ENCODE results near the gene SYNJ2. TPM values are rescaled to one million over a fixed set of nuclear protein-coding genes. Genes with fewer than 3 reads are reported as not detected.

SYNJ2 gene
- total RNA-seq, 1 experiment from 2014 or later = 45.0 TPM

DNA sequence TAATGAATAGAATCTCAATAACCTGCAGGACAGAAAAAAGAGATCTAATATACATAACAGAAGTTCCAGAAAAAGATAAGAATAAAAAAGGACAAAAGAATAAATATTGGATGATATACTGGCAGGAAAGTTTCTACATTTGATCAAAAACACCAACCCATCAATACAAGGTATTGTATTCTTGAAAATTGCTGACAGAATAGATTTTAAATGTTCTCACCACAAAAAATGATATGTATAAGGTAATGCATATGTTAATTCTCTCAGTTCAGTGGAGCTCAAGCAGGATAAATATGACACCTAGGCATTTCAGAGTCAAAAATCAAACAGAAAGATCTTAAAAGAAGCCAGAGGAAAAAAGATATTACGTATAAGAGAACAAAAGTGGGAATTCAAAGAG, 142.6 kb downstream of the SYNJ2 start:
- Mint-ChIP-seq H3K9me3 (ENCODE audit: unreplicated experiment) (no peaks in the 10 kb centered on the region), H3K36me3 (ENCODE audit: insufficient read depth, unreplicated experiment) (no peaks in the 10 kb centered on the region), H3K4me3 (ENCODE audit: unreplicated experiment) (no peak overlapping the region), H3K27me3 (ENCODE audit: insufficient read depth, unreplicated experiment) (no peaks in the 10 kb centered on the region), H3K4me1 (ENCODE audit: low read depth, unreplicated experiment) (peaks cover 6% of the 10 kb centered on the region), H3K27ac (ENCODE audit: unreplicated experiment) (no peak overlapping the region)
- Histone ChIP-seq H3K4me3 (ENCODE audit: low read depth, low read length) (no peak overlapping the region), H3K27me3 (replicated peaks; ENCODE audit: control insufficient read depth, insufficient read depth, low read length) (no peaks in the 10 kb centered on the region), H3K4me1 (peaks cover 13% of the 10 kb centered on the region), H3K36me3 (ENCODE audit: control insufficient read depth, insufficient read depth, low read length) (no peaks in the 10 kb centered on the region), H3K9me3 (no peaks in the 10 kb centered on the region)
- BruUV-seq (replicated peaks) = no TSS peak
- no peak for DNase-seq
- ChIA-PET CTCF (no interaction called here), POLR2A (no interaction called here)
- TF ChIP-seq, protein P1, sequence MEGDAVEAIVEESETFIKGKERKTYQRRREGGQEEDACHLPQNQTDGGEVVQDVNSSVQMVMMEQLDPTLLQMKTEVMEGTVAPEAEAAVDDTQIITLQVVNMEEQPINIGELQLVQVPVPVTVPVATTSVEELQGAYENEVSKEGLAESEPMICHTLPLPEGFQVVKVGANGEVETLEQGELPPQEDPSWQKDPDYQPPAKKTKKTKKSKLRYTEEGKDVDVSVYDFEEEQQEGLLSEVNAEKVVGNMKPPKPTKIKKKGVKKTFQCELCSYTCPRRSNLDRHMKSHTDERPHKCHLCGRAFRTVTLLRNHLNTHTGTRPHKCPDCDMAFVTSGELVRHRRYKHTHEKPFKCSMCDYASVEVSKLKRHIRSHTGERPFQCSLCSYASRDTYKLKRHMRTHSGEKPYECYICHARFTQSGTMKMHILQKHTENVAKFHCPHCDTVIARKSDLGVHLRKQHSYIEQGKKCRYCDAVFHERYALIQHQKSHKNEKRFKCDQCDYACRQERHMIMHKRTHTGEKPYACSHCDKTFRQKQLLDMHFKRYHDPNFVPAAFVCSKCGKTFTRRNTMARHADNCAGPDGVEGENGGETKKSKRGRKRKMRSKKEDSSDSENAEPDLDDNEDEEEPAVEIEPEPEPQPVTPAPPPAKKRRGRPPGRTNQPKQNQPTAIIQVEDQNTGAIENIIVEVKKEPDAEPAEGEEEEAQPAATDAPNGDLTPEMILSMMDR (IDR thresholded peaks at IDR 0.05; ENCODE audit: insufficient read depth in 1 of 2, low read depth in 1 of 2, low read length in 1 of 2, severe bottlenecking in 1 of 2, unreplicated experiment in 1 of 2) = no peak
- intact Hi-C loops (cut with micrococcal nuclease; ENCODE audit: unreplicated experiment) = no loop called here

DNA sequence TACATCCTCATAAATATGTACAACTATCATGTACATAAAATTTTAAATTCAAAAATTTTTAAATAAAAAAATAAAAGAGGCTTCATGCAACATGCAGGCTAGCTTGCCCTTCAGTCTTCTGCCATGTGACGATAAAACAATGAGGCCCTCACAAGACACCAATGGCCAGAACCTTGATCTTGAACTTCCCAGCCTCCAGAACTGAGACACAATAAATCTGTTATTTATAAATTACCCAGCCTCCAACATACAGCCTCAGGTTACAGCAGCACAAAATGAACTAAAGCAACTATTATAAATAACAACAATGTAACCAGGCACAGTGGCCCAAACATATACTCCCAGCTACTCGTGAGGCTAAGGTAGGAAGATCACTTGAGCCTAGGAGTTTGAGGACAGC, 143.6 kb downstream of the SYNJ2 start:
- H3K4me3 Mint-ChIP-seq (ENCODE audit: unreplicated experiment) = no peak overlapping the region
- TF ChIP-seq, protein P1 (IDR thresholded peaks at IDR 0.05; ENCODE audit: insufficient read depth in 1 of 2, low read depth in 1 of 2, low read length in 1 of 2, severe bottlenecking in 1 of 2, unreplicated experiment in 1 of 2) = no peak
- no peaks in the 10 kb centered on the region for H3K27me3 Mint-ChIP-seq (ENCODE audit: insufficient read depth, unreplicated experiment)
- peaks cover 6% of the 10 kb centered on the region for H3K4me1 Mint-ChIP-seq (ENCODE audit: low read depth, unreplicated experiment)
- no peaks in the 10 kb centered on the region for H3K36me3 ChIP-seq (ENCODE audit: control insufficient read depth, insufficient read depth, low read length)
- intact Hi-C loops (cut with micrococcal nuclease; ENCODE audit: unreplicated experiment) = no loop called here
- no peaks in the 10 kb centered on the region for H3K9me3 ChIP-seq
- BruUV-seq (replicated peaks) = no TSS peak
- no peak overlapping the region for H3K27ac Mint-ChIP-seq (ENCODE audit: unreplicated experiment)
- no peak for DNase-seq
- ChIA-PET CTCF (no interaction called here), POLR2A (no interaction called here)
- H3K4me1 ChIP-seq = peaks cover 13% of the 10 kb centered on the region
- no peaks in the 10 kb centered on the region for H3K36me3 Mint-ChIP-seq (ENCODE audit: insufficient read depth, unreplicated experiment)
- H3K27me3 ChIP-seq (replicated peaks; ENCODE audit: control insufficient read depth, insufficient read depth, low read length) = no peaks in the 10 kb centered on the region
- no peak overlapping the region for H3K4me3 ChIP-seq (ENCODE audit: low read depth, low read length)
- H3K9me3 Mint-ChIP-seq (ENCODE audit: unreplicated experiment) = no peaks in the 10 kb centered on the region

DNA sequence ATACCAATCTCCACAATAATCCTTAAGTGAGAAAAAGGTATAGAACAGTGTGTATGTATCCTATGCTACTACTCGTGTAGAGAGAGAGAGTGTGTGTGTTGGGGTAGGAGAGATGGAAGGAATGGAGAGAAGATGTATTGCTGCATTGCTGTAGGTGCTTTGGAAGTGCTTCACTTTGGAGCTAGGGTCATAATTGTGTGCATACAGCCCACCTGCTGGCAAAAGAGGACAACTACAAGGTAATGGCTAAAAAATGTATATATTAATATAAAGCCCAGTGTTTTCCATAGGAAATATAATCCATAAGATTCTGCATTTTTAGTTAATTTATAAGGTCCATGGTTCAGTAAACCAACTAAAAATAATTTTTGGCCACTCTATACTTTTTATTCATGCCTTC, 150.3 kb downstream of the SYNJ2 start:
- Mint-ChIP-seq H3K4me3 (ENCODE audit: unreplicated experiment) (no peak overlapping the region), H3K36me3 (ENCODE audit: insufficient read depth, unreplicated experiment) (no peaks in the 10 kb centered on the region), H3K27me3 (ENCODE audit: insufficient read depth, unreplicated experiment) (no peaks in the 10 kb centered on the region), H3K9me3 (ENCODE audit: unreplicated experiment) (no peaks in the 10 kb centered on the region), H3K4me1 (ENCODE audit: low read depth, unreplicated experiment) (no peaks in the 10 kb centered on the region), H3K27ac (ENCODE audit: unreplicated experiment) (no peak overlapping the region)
- BruUV-seq (replicated peaks) = no TSS peak
- POLR2A ChIA-PET = no interaction called here
- TF ChIP-seq, protein P1 (IDR thresholded peaks at IDR 0.05; ENCODE audit: insufficient read depth in 1 of 2, low read depth in 1 of 2, low read length in 1 of 2, severe bottlenecking in 1 of 2, unreplicated experiment in 1 of 2) = peak; percentile 56 to 67
- H3K9me3 ChIP-seq = no peaks in the 10 kb centered on the region
- no peaks in the 10 kb centered on the region for H3K36me3 ChIP-seq (ENCODE audit: control insufficient read depth, insufficient read depth, low read length)
- DNase-seq = peak in 1 of 2 experiments; percentile 37
- H3K4me3 ChIP-seq (ENCODE audit: low read depth, low read length) = no peak overlapping the region
- no peaks in the 10 kb centered on the region for H3K27me3 ChIP-seq (replicated peaks; ENCODE audit: control insufficient read depth, insufficient read depth, low read length)
- intact Hi-C loops (cut with micrococcal nuclease; ENCODE audit: unreplicated experiment) = loop anchor here (5.0 kb wide), 1 partner anchor 60 kb away; no protein-coding TSS in a partner anchor
- CTCF ChIA-PET = interaction anchor here (0.6 kb wide), 2 partner anchors 60 to 239 kb away, joined by 3 to 5 read pairs; no protein-coding TSS in a partner anchor
- no peaks in the 10 kb centered on the region for H3K4me1 ChIP-seq
